ENCODE measurements around the gene RABEP2. TPM values are rescaled to one million over a fixed set of nuclear protein-coding genes. Genes with fewer than 3 reads are reported as not detected.

The RABEP2 gene
- total and polyA plus RNA-seq, 9 of the 15 experiments (the other 6 are each of a cell fraction or from before 2014, with no cell fraction given): 0.15 to 13.4 (median 3.5) TPM

DNA sequence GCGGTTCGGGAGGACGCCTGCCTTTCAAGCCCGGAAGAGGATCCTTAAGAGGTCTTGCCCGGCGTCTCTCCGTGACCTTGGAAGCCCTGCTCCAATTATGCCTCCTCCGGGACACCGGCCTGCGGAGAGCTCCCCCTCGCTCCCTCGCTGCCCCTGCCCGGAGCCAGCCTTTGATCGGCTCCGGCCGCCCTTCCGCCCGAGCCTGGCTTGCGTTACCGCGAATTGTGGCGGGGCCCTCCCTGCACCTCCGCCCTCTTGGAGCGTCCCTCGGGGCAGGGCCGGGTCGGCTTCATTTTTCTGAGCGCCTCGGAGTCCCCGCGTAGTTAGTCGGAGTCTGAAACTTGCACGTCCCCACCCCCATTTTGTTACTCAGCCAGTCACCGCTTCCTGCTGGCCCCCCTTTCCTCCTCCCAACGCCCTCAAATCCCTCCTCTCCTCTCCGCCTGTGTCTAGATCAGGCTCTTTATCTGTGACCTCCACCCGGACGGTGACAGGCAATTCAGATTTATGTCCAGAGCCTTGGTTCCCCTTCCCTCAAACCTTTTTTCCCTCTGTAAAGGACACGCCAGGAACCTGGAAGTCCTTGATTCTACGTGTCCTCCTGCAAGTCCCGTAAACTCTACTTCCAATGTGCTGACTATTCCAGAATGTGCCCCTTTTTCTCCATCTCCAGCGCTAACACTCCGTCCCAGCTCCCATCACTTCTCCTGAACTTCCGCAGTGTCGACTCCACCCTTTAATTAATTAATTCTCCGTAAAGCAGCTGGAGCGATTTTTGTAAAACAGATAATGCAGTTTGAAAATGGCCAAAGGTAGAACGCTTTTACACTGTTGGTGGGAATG is 569 bp upstream of the RABEP2 start (continued):
- TF ChIP-seq, protein P1, sequence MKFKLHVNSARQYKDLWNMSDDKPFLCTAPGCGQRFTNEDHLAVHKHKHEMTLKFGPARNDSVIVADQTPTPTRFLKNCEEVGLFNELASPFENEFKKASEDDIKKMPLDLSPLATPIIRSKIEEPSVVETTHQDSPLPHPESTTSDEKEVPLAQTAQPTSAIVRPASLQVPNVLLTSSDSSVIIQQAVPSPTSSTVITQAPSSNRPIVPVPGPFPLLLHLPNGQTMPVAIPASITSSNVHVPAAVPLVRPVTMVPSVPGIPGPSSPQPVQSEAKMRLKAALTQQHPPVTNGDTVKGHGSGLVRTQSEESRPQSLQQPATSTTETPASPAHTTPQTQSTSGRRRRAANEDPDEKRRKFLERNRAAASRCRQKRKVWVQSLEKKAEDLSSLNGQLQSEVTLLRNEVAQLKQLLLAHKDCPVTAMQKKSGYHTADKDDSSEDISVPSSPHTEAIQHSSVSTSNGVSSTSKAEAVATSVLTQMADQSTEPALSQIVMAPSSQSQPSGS (CRISPR knock-in tag; IDR thresholded peaks at IDR 0.05): no peak
- no peak for TF ChIP-seq ZNF274 (IDR thresholded peaks at IDR 0.05; ENCODE audit: borderline replicate concordance, low read depth, low read length)
- TF ChIP-seq ZFP36 (IDR thresholded peaks at IDR 0.05; ENCODE audit: low read depth, low read length, partially characterized antibody): no peak
- no peak for TF ChIP-seq EZH2 (IDR thresholded peaks at IDR 0.05; ENCODE audit: borderline replicate concordance, low read depth, low read length)
- TF ChIP-seq SUPT5H (IDR thresholded peaks at IDR 0.05): peak; percentile 76
- TF ChIP-seq NFE2L1 (tag; IDR thresholded peaks at IDR 0.05; ENCODE audit: borderline replicate concordance, low read depth): no peak
- TF ChIP-seq LCOR (CRISPR knock-in tag; IDR thresholded peaks at IDR 0.05): peak; percentile 61; the same call in 1 of the 2 replicates
- TF ChIP-seq, protein P2, sequence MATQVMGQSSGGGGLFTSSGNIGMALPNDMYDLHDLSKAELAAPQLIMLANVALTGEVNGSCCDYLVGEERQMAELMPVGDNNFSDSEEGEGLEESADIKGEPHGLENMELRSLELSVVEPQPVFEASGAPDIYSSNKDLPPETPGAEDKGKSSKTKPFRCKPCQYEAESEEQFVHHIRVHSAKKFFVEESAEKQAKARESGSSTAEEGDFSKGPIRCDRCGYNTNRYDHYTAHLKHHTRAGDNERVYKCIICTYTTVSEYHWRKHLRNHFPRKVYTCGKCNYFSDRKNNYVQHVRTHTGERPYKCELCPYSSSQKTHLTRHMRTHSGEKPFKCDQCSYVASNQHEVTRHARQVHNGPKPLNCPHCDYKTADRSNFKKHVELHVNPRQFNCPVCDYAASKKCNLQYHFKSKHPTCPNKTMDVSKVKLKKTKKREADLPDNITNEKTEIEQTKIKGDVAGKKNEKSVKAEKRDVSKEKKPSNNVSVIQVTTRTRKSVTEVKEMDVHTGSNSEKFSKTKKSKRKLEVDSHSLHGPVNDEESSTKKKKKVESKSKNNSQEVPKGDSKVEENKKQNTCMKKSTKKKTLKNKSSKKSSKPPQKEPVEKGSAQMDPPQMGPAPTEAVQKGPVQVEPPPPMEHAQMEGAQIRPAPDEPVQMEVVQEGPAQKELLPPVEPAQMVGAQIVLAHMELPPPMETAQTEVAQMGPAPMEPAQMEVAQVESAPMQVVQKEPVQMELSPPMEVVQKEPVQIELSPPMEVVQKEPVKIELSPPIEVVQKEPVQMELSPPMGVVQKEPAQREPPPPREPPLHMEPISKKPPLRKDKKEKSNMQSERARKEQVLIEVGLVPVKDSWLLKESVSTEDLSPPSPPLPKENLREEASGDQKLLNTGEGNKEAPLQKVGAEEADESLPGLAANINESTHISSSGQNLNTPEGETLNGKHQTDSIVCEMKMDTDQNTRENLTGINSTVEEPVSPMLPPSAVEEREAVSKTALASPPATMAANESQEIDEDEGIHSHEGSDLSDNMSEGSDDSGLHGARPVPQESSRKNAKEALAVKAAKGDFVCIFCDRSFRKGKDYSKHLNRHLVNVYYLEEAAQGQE (IDR thresholded peaks at IDR 0.05; ENCODE audit: borderline replicate concordance): no peak; the same call in 1 of the 2 replicates
- TF ChIP-seq, protein P2 (CRISPR knock-in tag; IDR thresholded peaks at IDR 0.05; ENCODE audit: low read depth): peak; percentile 79; the same call in 1 of the 2 replicates
- TF ChIP-seq, protein P3, sequence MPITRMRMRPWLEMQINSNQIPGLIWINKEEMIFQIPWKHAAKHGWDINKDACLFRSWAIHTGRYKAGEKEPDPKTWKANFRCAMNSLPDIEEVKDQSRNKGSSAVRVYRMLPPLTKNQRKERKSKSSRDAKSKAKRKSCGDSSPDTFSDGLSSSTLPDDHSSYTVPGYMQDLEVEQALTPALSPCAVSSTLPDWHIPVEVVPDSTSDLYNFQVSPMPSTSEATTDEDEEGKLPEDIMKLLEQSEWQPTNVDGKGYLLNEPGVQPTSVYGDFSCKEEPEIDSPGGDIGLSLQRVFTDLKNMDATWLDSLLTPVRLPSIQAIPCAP (CRISPR knock-in tag; IDR thresholded peaks at IDR 0.05; ENCODE audit: borderline replicate concordance): no peak; the same call in 1 of the 2 replicates
- TF ChIP-seq MAFG (tag; conservative IDR thresholded peaks at IDR 0.05): peak; percentile 55; the same call in 1 of the 2 replicates
- TF ChIP-seq, protein P4, sequence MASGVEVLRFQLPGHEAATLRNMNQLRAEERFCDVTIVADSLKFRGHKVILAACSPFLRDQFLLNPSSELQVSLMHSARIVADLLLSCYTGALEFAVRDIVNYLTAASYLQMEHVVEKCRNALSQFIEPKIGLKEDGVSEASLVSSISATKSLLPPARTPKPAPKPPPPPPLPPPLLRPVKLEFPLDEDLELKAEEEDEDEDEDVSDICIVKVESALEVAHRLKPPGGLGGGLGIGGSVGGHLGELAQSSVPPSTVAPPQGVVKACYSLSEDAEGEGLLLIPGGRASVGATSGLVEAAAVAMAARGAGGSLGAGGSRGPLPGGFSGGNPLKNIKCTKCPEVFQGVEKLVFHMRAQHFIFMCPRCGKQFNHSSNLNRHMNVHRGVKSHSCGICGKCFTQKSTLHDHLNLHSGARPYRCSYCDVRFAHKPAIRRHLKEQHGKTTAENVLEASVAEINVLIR (CRISPR knock-in tag; IDR thresholded peaks at IDR 0.05): peak; percentile 45; the same call in 1 of the 2 replicates
- TF ChIP-seq ARID1B (IDR thresholded peaks at IDR 0.05): peak; percentile 98
- no peak for TF ChIP-seq SIN3B (IDR thresholded peaks at IDR 0.05; ENCODE audit: low read depth)
- TF ChIP-seq PHB2 (IDR thresholded peaks at IDR 0.05; ENCODE audit: low read depth): peak; percentile 70; the same call in 1 of the 2 replicates
